Measurements from ENCODE around the gene IGFBP2. TPM values are rescaled to one million over a fixed set of nuclear protein-coding genes. Genes with fewer than 3 reads are reported as not detected.
A peak's percentile ranks its signal among the peaks of the same experiment; 100 is the strongest.

The IGFBP2 gene
- total RNA-seq, 1 donor from 2014 or later: 41.1 TPM

- no peak for FAIRE-seq
- no peak for TF ChIP-seq CTCF (IDR thresholded peaks at IDR 0.05; ENCODE audit: insufficient read depth, low read length, severe bottlenecking)
- peaks cover 1% of the 10 kb centered on the region for H3K36me3 ChIP-seq (ENCODE audit: control insufficient read depth, insufficient read depth, low read length)
Observed at GRCh38 chr2:216646116-216646515, 12.9 kb downstream of the IGFBP2 start.

GRCh38 chr2:216648105-216648504 is 14.9 kb downstream of the IGFBP2 start:
- Histone ChIP-seq H3K4me3 (ENCODE audit: low read depth, low read length) (no peak overlapping the region), H3K27me3 (ENCODE audit: control insufficient read depth, insufficient read depth, low read length) (no peaks in the 10 kb centered on the region), H3K36me3 (ENCODE audit: control insufficient read depth, insufficient read depth, low read length) (no peaks in the 10 kb centered on the region)
- TF ChIP-seq CTCF (IDR thresholded peaks at IDR 0.05; ENCODE audit: insufficient read depth, low read length, severe bottlenecking): no peak
- no peak for FAIRE-seq
- peak; percentile 75 for DNase-seq (ENCODE audit: low read depth)

More at GRCh38 chr2:216646116-216646515, 12.9 kb downstream of the IGFBP2 start:
- Histone ChIP-seq H3K27me3 (ENCODE audit: control insufficient read depth, insufficient read depth, low read length) (no peaks in the 10 kb centered on the region), H3K4me3 (ENCODE audit: low read depth, low read length) (no peak overlapping the region)
- DNase-seq (ENCODE audit: low read depth): no peak

- TF ChIP-seq CTCF (IDR thresholded peaks at IDR 0.05; ENCODE audit: insufficient read depth, low read length, severe bottlenecking): no peak
- Histone ChIP-seq H3K36me3 (ENCODE audit: control insufficient read depth, insufficient read depth, low read length) (no peaks in the 10 kb centered on the region), H3K4me3 (ENCODE audit: low read depth, low read length) (no peak overlapping the region), H3K27me3 (ENCODE audit: control insufficient read depth, insufficient read depth, low read length) (no peaks in the 10 kb centered on the region)
- no peak for DNase-seq (ENCODE audit: low read depth)
- FAIRE-seq: no peak
Observed at GRCh38 chr2:216649574-216649973, 16.4 kb downstream of the IGFBP2 start.

GRCh38 chr2:216650626-216651257 is 17.5 kb downstream of the IGFBP2 start:
- no peak for TF ChIP-seq CTCF (IDR thresholded peaks at IDR 0.05; ENCODE audit: insufficient read depth, low read length, severe bottlenecking)
- FAIRE-seq (peak; percentile 13), DNase-seq (ENCODE audit: low read depth) (no peak)
- Histone ChIP-seq H3K27me3 (ENCODE audit: control insufficient read depth, insufficient read depth, low read length) (no peaks in the 10 kb centered on the region), H3K4me3 (ENCODE audit: low read depth, low read length) (no peak overlapping the region), H3K36me3 (ENCODE audit: control insufficient read depth, insufficient read depth, low read length) (no peaks in the 10 kb centered on the region)

GRCh38 chr2:216651351-216651881 is 18.2 kb downstream of the IGFBP2 start:
- DNase-seq (ENCODE audit: low read depth) (peak; percentile 82), FAIRE-seq (no peak)
- no peaks in the 10 kb centered on the region for H3K27me3 ChIP-seq (ENCODE audit: control insufficient read depth, insufficient read depth, low read length)
- no peak overlapping the region for H3K4me3 ChIP-seq (ENCODE audit: low read depth, low read length)
- no peaks in the 10 kb centered on the region for H3K36me3 ChIP-seq (ENCODE audit: control insufficient read depth, insufficient read depth, low read length)
- TF ChIP-seq CTCF (IDR thresholded peaks at IDR 0.05; ENCODE audit: insufficient read depth, low read length, severe bottlenecking): no peak

- Histone ChIP-seq H3K36me3 (ENCODE audit: control insufficient read depth, insufficient read depth, low read length) (no peaks in the 10 kb centered on the region), H3K4me3 (ENCODE audit: low read depth, low read length) (no peak overlapping the region), H3K27me3 (ENCODE audit: control insufficient read depth, insufficient read depth, low read length) (no peaks in the 10 kb centered on the region)
- DNase-seq (ENCODE audit: low read depth): peak; percentile 90
- TF ChIP-seq CTCF (IDR thresholded peaks at IDR 0.05; ENCODE audit: insufficient read depth, low read length, severe bottlenecking): no peak
- peak; percentile 7 for FAIRE-seq
Observed at GRCh38 chr2:216652566-216652965, 19.3 kb downstream of the IGFBP2 start.

All from bronchial epithelial cell (primary cell).